GM23338 (cell line): Measurements from ENCODE around the gene EXOC6. TPM values are rescaled to one million over a fixed set of nuclear protein-coding genes. Genes with fewer than 3 reads are reported as not detected.

Experiments
- ATAC-seq: fragments of 200-7000 bp; cut with Tn5 transposase; 3 replicates; pipeline ENCODE4 v1.9.1; 2020
- DNase-seq: peaks from one replicate; pipeline ENCODE4 v3.0.0-alpha.2; 2015; ENCODE audit warnings: low spot score
- H2AFZ ChIP-seq: fragments of 200-600 bp; sonication (generic); 2 replicates; pipeline ENCODE4 v1.8.0; 2016; ENCODE audit warnings: antibody characterized with exemption, mild to moderate bottlenecking, moderate library complexity
- H3F3A ChIP-seq: fragments of 200-600 bp; sonication (generic); replicated peaks from 2 replicates; pipeline ENCODE4 v1.8.0; 2017; ENCODE audit warnings: antibody characterized with exemption, mixed run types, low read depth
- H3K27ac ChIP-seq: fragments of 200-600 bp; sonication (generic); 2 replicates; pipeline ENCODE4 v1.6.1; 2016; ENCODE audit warnings: low read depth
- H3K27me3 ChIP-seq: fragments of 200-600 bp; sonication (generic); 2 replicates; pipeline ENCODE4 v1.8.0; 2016; ENCODE audit warnings: mild to moderate bottlenecking, mixed run types, moderate library complexity; ENCODE audit not compliant: insufficient read depth
- H3K36me3 ChIP-seq: fragments of 200-600 bp; sonication (generic); 2 replicates; pipeline ENCODE4 v1.8.0; 2016; ENCODE audit warnings: mild to moderate bottlenecking; ENCODE audit not compliant: insufficient read depth
- H3K4me1 ChIP-seq: fragments of 200-600 bp; sonication (generic); 2 replicates; pipeline ENCODE4 v1.8.0; 2016; ENCODE audit warnings: mild to moderate bottlenecking, moderate library complexity; ENCODE audit not compliant: insufficient read depth
- H3K4me2 ChIP-seq: fragments of 200-600 bp; sonication (generic); 2 replicates; pipeline ENCODE4 v1.7.1; 2017; ENCODE audit warnings: mixed run types
- H3K4me3 ChIP-seq: fragments of 200-600 bp; sonication (generic); 2 replicates; pipeline ENCODE4 v1.6.1; 2016; ENCODE audit warnings: mixed run types
- H3K79me2 ChIP-seq: fragments of 200-600 bp; sonication (generic); replicated peaks from 2 replicates; pipeline ENCODE4 v1.8.0; 2017; ENCODE audit warnings: mild to moderate bottlenecking; ENCODE audit not compliant: insufficient read depth
- H3K9me2 ChIP-seq: fragments of 200-600 bp; sonication (generic); 2 replicates; pipeline ENCODE4 v1.8.0; 2017; ENCODE audit not compliant: insufficient read depth
- H4K20me1 ChIP-seq: fragments of 200-600 bp; sonication (generic); replicated peaks from 2 replicates; pipeline ENCODE4 v1.8.0; 2017; ENCODE audit warnings: mild to moderate bottlenecking; ENCODE audit not compliant: insufficient read depth
- H3K27ac Mint-ChIP-seq: 2 replicates; pipeline ENCODE4 v1.8.0; 2020; ENCODE audit warnings: inconsistent platforms, mild to moderate bottlenecking, moderate library complexity, mixed read lengths
- H3K27me3 Mint-ChIP-seq: 3 replicates; pipeline ENCODE4 v1.8.0; 2022; ENCODE audit warnings: low read depth, mild to moderate bottlenecking, moderate library complexity, mixed read lengths, inconsistent platforms; ENCODE audit not compliant: insufficient read depth, poor library complexity
- H3K36me3 Mint-ChIP-seq: 3 replicates; pipeline ENCODE4 v1.8.0; 2021; ENCODE audit warnings: low read depth, mild to moderate bottlenecking, inconsistent platforms, moderate library complexity, mixed read lengths
- H3K4me1 Mint-ChIP-seq: 3 replicates; pipeline ENCODE4 v1.8.0; 2020; ENCODE audit warnings: mild to moderate bottlenecking, inconsistent platforms, mixed read lengths
- H3K4me3 Mint-ChIP-seq: 3 replicates; pipeline ENCODE4 v1.8.0; 2021; ENCODE audit warnings: moderate library complexity, mild to moderate bottlenecking, inconsistent platforms, mixed read lengths
- H3K9me3 Mint-ChIP-seq: 3 replicates; pipeline ENCODE4 v1.8.0; 2020; ENCODE audit warnings: moderate library complexity, mild to moderate bottlenecking, inconsistent platforms, mixed read lengths
- EZH2 ChIP-seq: fragments of 200-600 bp; sonication (generic); IDR thresholded peaks from one replicate; pipeline ENCODE4 v1.8.0; 2017; ENCODE audit warnings: antibody characterized with exemption, mild to moderate bottlenecking, low read depth; ENCODE audit not compliant: unreplicated experiment
- polyA plus RNA-seq: library from polyadenylated mRNA; unstranded; fragments of >200 nt; fragmentation: Nextera tagmentation; extraction: Ambion mirVana; gene quantifications from 2 replicates; pipeline ENCODE4 v1.2.1, GENCODE V29; 2016
- total RNA-seq: library from RNA; depleted of rRNA; stranded (reverse); fragments of >200 nt; shearing (Covaris generic); gene quantifications from 2 replicates; pipeline ENCODE4 v1.2.3, GENCODE V29; 2014
- TF ChIP-seq, protein P1 (sequence below): fragments of 250-450 bp; sonication (Bioruptor Pico); IDR thresholded peaks from 2 replicates; pipeline ENCODE4 v1.5.0; 2020; ENCODE audit warnings: mild to moderate bottlenecking, moderate library complexity
- TF ChIP-seq, protein P2 (sequence below): IDR thresholded peaks from one replicate; pipeline ENCODE4 v1.6.1; 2018; ENCODE audit warnings: antibody characterized with exemption; ENCODE audit not compliant: unreplicated experiment

The EXOC6 gene
- total and polyA plus RNA-seq, 2 experiments from 2014 or later = 5.0 to 6.0 TPM

DNA sequence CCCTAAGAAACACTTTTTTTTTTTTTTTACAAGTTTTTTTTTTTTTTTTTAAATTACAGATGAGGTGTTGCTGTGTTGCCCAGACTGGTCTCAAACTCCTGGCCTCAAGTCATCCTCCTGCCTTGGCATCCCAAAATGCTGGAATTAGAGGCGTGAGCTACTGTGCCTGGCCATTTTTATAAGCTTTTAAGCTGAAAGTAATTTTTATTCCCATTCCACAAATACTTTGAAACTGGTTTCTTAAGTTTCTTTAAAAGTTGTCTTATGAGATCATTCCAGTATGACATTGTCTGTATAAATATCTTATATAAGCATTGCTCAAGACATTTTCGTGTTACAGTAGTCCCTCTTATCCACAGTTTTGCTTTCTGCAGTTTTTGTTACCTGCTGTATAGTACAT is 150.9 kb downstream of the EXOC6 start:
- Histone ChIP-seq H4K20me1 (no peaks in the 10 kb centered on the region), H2AFZ (no peak overlapping the region), H3K79me2 (no peaks in the 10 kb centered on the region), H3F3A (no peaks in the 10 kb centered on the region), H3K4me2 (no peak overlapping the region), H3K27me3 (no peaks in the 10 kb centered on the region), H3K4me1 (peaks cover 12% of the 10 kb centered on the region), H3K4me3 (no peak overlapping the region), H3K36me3 (no peaks in the 10 kb centered on the region), H3K27ac (no peak overlapping the region), H3K9me2 (no peaks in the 10 kb centered on the region)
- Mint-ChIP-seq H3K4me1 (peaks cover 14% of the 10 kb centered on the region), H3K9me3 (no peaks in the 10 kb centered on the region), H3K27ac (no peak overlapping the region), H3K4me3 (no peak overlapping the region), H3K27me3 (no peaks in the 10 kb centered on the region), H3K36me3 (no peaks in the 10 kb centered on the region)
- no peak for ATAC-seq
- DNase-seq = no peak
- no peak for TF ChIP-seq EZH2
- TF ChIP-seq, protein P1, sequence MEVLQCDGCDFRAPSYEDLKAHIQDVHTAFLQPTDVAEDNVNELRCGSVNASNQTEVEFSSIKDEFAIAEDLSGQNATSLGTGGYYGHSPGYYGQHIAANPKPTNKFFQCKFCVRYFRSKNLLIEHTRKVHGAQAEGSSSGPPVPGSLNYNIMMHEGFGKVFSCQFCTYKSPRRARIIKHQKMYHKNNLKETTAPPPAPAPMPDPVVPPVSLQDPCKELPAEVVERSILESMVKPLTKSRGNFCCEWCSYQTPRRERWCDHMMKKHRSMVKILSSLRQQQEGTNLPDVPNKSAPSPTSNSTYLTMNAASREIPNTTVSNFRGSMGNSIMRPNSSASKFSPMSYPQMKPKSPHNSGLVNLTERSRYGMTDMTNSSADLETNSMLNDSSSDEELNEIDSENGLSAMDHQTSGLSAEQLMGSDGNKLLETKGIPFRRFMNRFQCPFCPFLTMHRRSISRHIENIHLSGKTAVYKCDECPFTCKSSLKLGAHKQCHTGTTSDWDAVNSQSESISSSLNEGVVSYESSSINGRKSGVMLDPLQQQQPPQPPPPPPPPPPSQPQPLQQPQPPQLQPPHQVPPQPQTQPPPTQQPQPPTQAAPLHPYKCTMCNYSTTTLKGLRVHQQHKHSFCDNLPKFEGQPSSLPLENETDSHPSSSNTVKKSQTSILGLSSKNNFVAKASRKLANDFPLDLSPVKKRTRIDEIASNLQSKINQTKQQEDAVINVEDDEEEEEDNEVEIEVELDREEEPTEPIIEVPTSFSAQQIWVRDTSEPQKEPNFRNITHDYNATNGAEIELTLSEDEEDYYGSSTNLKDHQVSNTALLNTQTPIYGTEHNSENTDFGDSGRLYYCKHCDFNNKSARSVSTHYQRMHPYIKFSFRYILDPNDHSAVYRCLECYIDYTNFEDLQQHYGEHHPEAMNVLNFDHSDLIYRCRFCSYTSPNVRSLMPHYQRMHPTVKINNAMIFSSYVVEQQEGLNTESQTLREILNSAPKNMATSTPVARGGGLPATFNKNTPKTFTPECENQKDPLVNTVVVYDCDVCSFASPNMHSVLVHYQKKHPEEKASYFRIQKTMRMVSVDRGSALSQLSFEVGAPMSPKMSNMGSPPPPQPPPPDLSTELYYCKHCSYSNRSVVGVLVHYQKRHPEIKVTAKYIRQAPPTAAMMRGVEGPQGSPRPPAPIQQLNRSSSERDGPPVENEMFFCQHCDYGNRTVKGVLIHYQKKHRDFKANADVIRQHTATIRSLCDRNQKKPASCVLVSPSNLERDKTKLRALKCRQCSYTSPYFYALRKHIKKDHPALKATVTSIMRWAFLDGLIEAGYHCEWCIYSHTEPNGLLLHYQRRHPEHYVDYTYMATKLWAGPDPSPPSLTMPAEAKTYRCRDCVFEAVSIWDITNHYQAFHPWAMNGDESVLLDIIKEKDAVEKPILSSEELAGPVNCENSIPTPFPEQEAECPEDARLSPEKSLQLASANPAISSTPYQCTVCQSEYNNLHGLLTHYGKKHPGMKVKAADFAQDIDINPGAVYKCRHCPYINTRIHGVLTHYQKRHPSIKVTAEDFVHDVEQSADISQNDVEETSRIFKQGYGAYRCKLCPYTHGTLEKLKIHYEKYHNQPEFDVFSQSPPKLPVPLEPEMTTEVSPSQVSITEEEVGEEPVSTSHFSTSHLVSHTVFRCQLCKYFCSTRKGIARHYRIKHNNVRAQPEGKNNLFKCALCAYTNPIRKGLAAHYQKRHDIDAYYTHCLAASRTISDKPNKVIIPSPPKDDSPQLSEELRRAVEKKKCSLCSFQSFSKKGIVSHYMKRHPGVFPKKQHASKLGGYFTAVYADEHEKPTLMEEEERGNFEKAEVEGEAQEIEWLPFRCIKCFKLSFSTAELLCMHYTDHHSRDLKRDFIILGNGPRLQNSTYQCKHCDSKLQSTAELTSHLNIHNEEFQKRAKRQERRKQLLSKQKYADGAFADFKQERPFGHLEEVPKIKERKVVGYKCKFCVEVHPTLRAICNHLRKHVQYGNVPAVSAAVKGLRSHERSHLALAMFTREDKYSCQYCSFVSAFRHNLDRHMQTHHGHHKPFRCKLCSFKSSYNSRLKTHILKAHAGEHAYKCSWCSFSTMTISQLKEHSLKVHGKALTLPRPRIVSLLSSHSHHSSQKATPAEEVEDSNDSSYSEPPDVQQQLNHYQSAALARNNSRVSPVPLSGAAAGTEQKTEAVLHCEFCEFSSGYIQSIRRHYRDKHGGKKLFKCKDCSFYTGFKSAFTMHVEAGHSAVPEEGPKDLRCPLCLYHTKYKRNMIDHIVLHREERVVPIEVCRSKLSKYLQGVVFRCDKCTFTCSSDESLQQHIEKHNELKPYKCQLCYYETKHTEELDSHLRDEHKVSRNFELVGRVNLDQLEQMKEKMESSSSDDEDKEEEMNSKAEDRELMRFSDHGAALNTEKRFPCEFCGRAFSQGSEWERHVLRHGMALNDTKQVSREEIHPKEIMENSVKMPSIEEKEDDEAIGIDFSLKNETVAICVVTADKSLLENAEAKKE = no peak
- TF ChIP-seq, protein P2, sequence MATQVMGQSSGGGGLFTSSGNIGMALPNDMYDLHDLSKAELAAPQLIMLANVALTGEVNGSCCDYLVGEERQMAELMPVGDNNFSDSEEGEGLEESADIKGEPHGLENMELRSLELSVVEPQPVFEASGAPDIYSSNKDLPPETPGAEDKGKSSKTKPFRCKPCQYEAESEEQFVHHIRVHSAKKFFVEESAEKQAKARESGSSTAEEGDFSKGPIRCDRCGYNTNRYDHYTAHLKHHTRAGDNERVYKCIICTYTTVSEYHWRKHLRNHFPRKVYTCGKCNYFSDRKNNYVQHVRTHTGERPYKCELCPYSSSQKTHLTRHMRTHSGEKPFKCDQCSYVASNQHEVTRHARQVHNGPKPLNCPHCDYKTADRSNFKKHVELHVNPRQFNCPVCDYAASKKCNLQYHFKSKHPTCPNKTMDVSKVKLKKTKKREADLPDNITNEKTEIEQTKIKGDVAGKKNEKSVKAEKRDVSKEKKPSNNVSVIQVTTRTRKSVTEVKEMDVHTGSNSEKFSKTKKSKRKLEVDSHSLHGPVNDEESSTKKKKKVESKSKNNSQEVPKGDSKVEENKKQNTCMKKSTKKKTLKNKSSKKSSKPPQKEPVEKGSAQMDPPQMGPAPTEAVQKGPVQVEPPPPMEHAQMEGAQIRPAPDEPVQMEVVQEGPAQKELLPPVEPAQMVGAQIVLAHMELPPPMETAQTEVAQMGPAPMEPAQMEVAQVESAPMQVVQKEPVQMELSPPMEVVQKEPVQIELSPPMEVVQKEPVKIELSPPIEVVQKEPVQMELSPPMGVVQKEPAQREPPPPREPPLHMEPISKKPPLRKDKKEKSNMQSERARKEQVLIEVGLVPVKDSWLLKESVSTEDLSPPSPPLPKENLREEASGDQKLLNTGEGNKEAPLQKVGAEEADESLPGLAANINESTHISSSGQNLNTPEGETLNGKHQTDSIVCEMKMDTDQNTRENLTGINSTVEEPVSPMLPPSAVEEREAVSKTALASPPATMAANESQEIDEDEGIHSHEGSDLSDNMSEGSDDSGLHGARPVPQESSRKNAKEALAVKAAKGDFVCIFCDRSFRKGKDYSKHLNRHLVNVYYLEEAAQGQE = no peak
